Measurements from ENCODE around the gene SRP14.
A peak's percentile ranks its signal among the peaks of the same experiment; 100 is the strongest.

SRP14 gene

GRCh38 chr15:40059821-40060220, 20.8 kb upstream of the SRP14 start:
- TF ChIP-seq CTCF (conservative IDR thresholded peaks at IDR 0.05; ENCODE audit: low read depth, low read length) = no peak
- H3K4me3 ChIP-seq (ENCODE audit: low read depth, low read length) = no peak overlapping the region
- no peak for DNase-seq (ENCODE audit: low read depth)

- TF ChIP-seq CTCF (conservative IDR thresholded peaks at IDR 0.05; ENCODE audit: low read depth, low read length) = no peak
- DNase-seq (ENCODE audit: low read depth) = peak; percentile 69
- H3K4me3 ChIP-seq (ENCODE audit: low read depth, low read length) = no peak overlapping the region
These were observed 19.6 kb upstream of the SRP14 start for GRCh38 chr15:40058476-40059140.

- no peak for DNase-seq (ENCODE audit: low read depth)
- H3K4me3 ChIP-seq (ENCODE audit: low read depth, low read length) = no peak overlapping the region
- no peak for TF ChIP-seq CTCF (conservative IDR thresholded peaks at IDR 0.05; ENCODE audit: low read depth, low read length)
These were observed 16.8 kb upstream of the SRP14 start for GRCh38 chr15:40055576-40056293.

GRCh38 chr15:40054855-40055575, 16.0 kb upstream of the SRP14 start:
- DNase-seq (ENCODE audit: low read depth) = peak; percentile 54
- no peak overlapping the region for H3K4me3 ChIP-seq (ENCODE audit: low read depth, low read length)
- no peak for TF ChIP-seq CTCF (conservative IDR thresholded peaks at IDR 0.05; ENCODE audit: low read depth, low read length)

- TF ChIP-seq CTCF (conservative IDR thresholded peaks at IDR 0.05; ENCODE audit: low read depth, low read length) = no peak
- H3K4me3 ChIP-seq (ENCODE audit: low read depth, low read length) = no peak overlapping the region
- no peak for DNase-seq (ENCODE audit: low read depth)
These were observed 15.5 kb upstream of the SRP14 start for GRCh38 chr15:40054605-40054854.

GRCh38 chr15:40053831-40054604, 15.0 kb upstream of the SRP14 start:
- no peak for DNase-seq (ENCODE audit: low read depth)
- H3K4me3 ChIP-seq (ENCODE audit: low read depth, low read length) = no peak overlapping the region
- no peak for TF ChIP-seq CTCF (conservative IDR thresholded peaks at IDR 0.05; ENCODE audit: low read depth, low read length)
